Measurements from ENCODE around the gene KIF6. TPM values are rescaled to one million over a fixed set of nuclear protein-coding genes. Genes with fewer than 3 reads are reported as not detected.

Gene KIF6
- total RNA-seq, 2 donors from 2014 or later: 0.46 TPM; not detected in 1

- H3K27me3 Mint-ChIP-seq (ENCODE audit: low read depth): no peaks in the 10 kb centered on the region
- H3K4me3 Mint-ChIP-seq: no peak overlapping the region
- no peak for ATAC-seq (replicated peaks in 1 of 2)
- no peak overlapping the region for H3K27ac Mint-ChIP-seq
- no peaks in the 10 kb centered on the region for H3K4me1 Mint-ChIP-seq (ENCODE audit: low read depth)
- no peaks in the 10 kb centered on the region for H3K36me3 Mint-ChIP-seq (ENCODE audit: insufficient read depth in 2 of 2)
- no peaks in the 10 kb centered on the region for H3K9me3 Mint-ChIP-seq
- no peak for DNase-seq
These were observed 362.7 kb downstream of the KIF6 start for GRCh38 chr6:39362487-39362865.

GRCh38 chr6:39361657-39362486 lies 363.3 kb downstream of the KIF6 start:
- H3K36me3 Mint-ChIP-seq (ENCODE audit: insufficient read depth in 2 of 2): no peaks in the 10 kb centered on the region
- ATAC-seq (replicated peaks in 1 of 2): peak; percentile 62 to 66

GRCh38 chr6:39360378-39360777 lies 364.8 kb downstream of the KIF6 start:
- H3K27me3 Mint-ChIP-seq (ENCODE audit: low read depth): no peaks in the 10 kb centered on the region
- H3K27ac Mint-ChIP-seq: no peak overlapping the region
- H3K9me3 Mint-ChIP-seq: no peaks in the 10 kb centered on the region
- DNase-seq (no peak), ATAC-seq (replicated peaks in 1 of 2) (no peak)
- H3K4me3 Mint-ChIP-seq: no peak overlapping the region
- no peaks in the 10 kb centered on the region for H3K4me1 Mint-ChIP-seq (ENCODE audit: low read depth)
- no peaks in the 10 kb centered on the region for H3K36me3 Mint-ChIP-seq (ENCODE audit: insufficient read depth in 2 of 2)

More at GRCh38 chr6:39361657-39362486, 363.3 kb downstream of the KIF6 start:
- H3K4me3 Mint-ChIP-seq: no peak overlapping the region
- no peaks in the 10 kb centered on the region for H3K4me1 Mint-ChIP-seq (ENCODE audit: low read depth)
- H3K27ac Mint-ChIP-seq: no peak overlapping the region
- no peaks in the 10 kb centered on the region for H3K9me3 Mint-ChIP-seq
- DNase-seq: peak; percentile 48 to 57
- H3K27me3 Mint-ChIP-seq (ENCODE audit: low read depth): no peaks in the 10 kb centered on the region

- no peaks in the 10 kb centered on the region for H3K4me1 Mint-ChIP-seq (ENCODE audit: low read depth)
- DNase-seq: no peak
- ATAC-seq (replicated peaks in 1 of 2): no peak
- H3K27me3 Mint-ChIP-seq (ENCODE audit: low read depth): no peaks in the 10 kb centered on the region
- no peaks in the 10 kb centered on the region for H3K36me3 Mint-ChIP-seq (ENCODE audit: insufficient read depth in 2 of 2)
- H3K4me3 Mint-ChIP-seq: no peak overlapping the region
- H3K27ac Mint-ChIP-seq: no peak overlapping the region
- H3K9me3 Mint-ChIP-seq: no peaks in the 10 kb centered on the region
These were observed 367.1 kb downstream of the KIF6 start for GRCh38 chr6:39357998-39358686.

- H3K36me3 Mint-ChIP-seq (ENCODE audit: insufficient read depth in 2 of 2): no peaks in the 10 kb centered on the region
- no peak overlapping the region for H3K27ac Mint-ChIP-seq
- H3K4me1 Mint-ChIP-seq (ENCODE audit: low read depth): no peaks in the 10 kb centered on the region
- no peaks in the 10 kb centered on the region for H3K27me3 Mint-ChIP-seq (ENCODE audit: low read depth)
- H3K9me3 Mint-ChIP-seq: no peaks in the 10 kb centered on the region
- no peak for DNase-seq
- no peak overlapping the region for H3K4me3 Mint-ChIP-seq
- ATAC-seq (replicated peaks in 1 of 2): no peak
These were observed 371.4 kb downstream of the KIF6 start for GRCh38 chr6:39353698-39354315.

- Mint-ChIP-seq H3K27me3 (ENCODE audit: low read depth) (peaks cover 8% of the 10 kb centered on the region), H3K27ac (no peak overlapping the region), H3K36me3 (ENCODE audit: insufficient read depth in 2 of 2) (no peaks in the 10 kb centered on the region), H3K4me1 (ENCODE audit: low read depth) (no peaks in the 10 kb centered on the region), H3K4me3 (no peak overlapping the region), H3K9me3 (no peaks in the 10 kb centered on the region)
- ATAC-seq (replicated peaks in 1 of 2) (no peak), DNase-seq (no peak)
These were observed 374.3 kb downstream of the KIF6 start for GRCh38 chr6:39350723-39351505.

- Mint-ChIP-seq H3K9me3 (no peaks in the 10 kb centered on the region), H3K36me3 (ENCODE audit: insufficient read depth in 2 of 2) (no peaks in the 10 kb centered on the region)
These were observed 376.5 kb downstream of the KIF6 start for GRCh38 chr6:39348740-39349139.

GRCh38 chr6:39347906-39348585 lies 377.2 kb downstream of the KIF6 start:
- peak; percentile 47 to 66 for DNase-seq
- peak; percentile 45 to 54 for ATAC-seq (replicated peaks in 1 of 2)
- Mint-ChIP-seq H3K27me3 (ENCODE audit: low read depth) (peaks cover 8% of the 10 kb centered on the region), H3K4me1 (ENCODE audit: low read depth) (no peaks in the 10 kb centered on the region), H3K36me3 (ENCODE audit: insufficient read depth in 2 of 2) (no peaks in the 10 kb centered on the region), H3K4me3 (no peak overlapping the region), H3K27ac (no peak overlapping the region), H3K9me3 (no peaks in the 10 kb centered on the region)

More at GRCh38 chr6:39348740-39349139, 376.5 kb downstream of the KIF6 start:
- Mint-ChIP-seq H3K27ac (no peak overlapping the region), H3K27me3 (ENCODE audit: low read depth) (peaks cover 8% of the 10 kb centered on the region), H3K4me1 (ENCODE audit: low read depth) (no peaks in the 10 kb centered on the region), H3K4me3 (no peak overlapping the region)
- DNase-seq (no peak), ATAC-seq (replicated peaks in 1 of 2) (no peak)

- ATAC-seq (replicated peaks in 1 of 2): no peak
- H3K4me1 Mint-ChIP-seq (ENCODE audit: low read depth): no peaks in the 10 kb centered on the region
- no peak overlapping the region for H3K4me3 Mint-ChIP-seq
- H3K36me3 Mint-ChIP-seq (ENCODE audit: insufficient read depth in 2 of 2): no peaks in the 10 kb centered on the region
- H3K27ac Mint-ChIP-seq: no peak overlapping the region
- no peak for DNase-seq
- H3K9me3 Mint-ChIP-seq: no peaks in the 10 kb centered on the region
- H3K27me3 Mint-ChIP-seq (ENCODE audit: low read depth): peaks cover 8% of the 10 kb centered on the region
These were observed 378.0 kb downstream of the KIF6 start for GRCh38 chr6:39347206-39347605.

GRCh38 chr6:39344821-39345280 lies 380.4 kb downstream of the KIF6 start:
- Mint-ChIP-seq H3K4me1 (ENCODE audit: low read depth) (no peaks in the 10 kb centered on the region), H3K27ac (no peak overlapping the region)

GRCh38 chr6:39343396-39343870 lies 381.8 kb downstream of the KIF6 start:
- ATAC-seq (replicated peaks in 1 of 2): no peak
- no peak for DNase-seq
- H3K27me3 Mint-ChIP-seq (ENCODE audit: low read depth): peaks cover 22% of the 10 kb centered on the region
- H3K36me3 Mint-ChIP-seq (ENCODE audit: insufficient read depth in 2 of 2): no peaks in the 10 kb centered on the region
- no peak overlapping the region for H3K27ac Mint-ChIP-seq
- H3K9me3 Mint-ChIP-seq: no peaks in the 10 kb centered on the region
- no peaks in the 10 kb centered on the region for H3K4me1 Mint-ChIP-seq (ENCODE audit: low read depth)
- H3K4me3 Mint-ChIP-seq: no peak overlapping the region

More at GRCh38 chr6:39344821-39345280, 380.4 kb downstream of the KIF6 start:
- no peaks in the 10 kb centered on the region for H3K9me3 Mint-ChIP-seq
- no peak for DNase-seq
- no peak for ATAC-seq (replicated peaks in 1 of 2)
- no peak overlapping the region for H3K4me3 Mint-ChIP-seq
- peaks cover 12% of the 10 kb centered on the region for H3K27me3 Mint-ChIP-seq (ENCODE audit: low read depth)
- H3K36me3 Mint-ChIP-seq (ENCODE audit: insufficient read depth in 2 of 2): no peaks in the 10 kb centered on the region

- H3K27ac Mint-ChIP-seq: no peak overlapping the region
- no peaks in the 10 kb centered on the region for H3K4me1 Mint-ChIP-seq (ENCODE audit: low read depth)
- ATAC-seq (replicated peaks in 1 of 2): no peak
- peaks cover 24% of the 10 kb centered on the region for H3K27me3 Mint-ChIP-seq (ENCODE audit: low read depth)
- H3K9me3 Mint-ChIP-seq: no peaks in the 10 kb centered on the region
- H3K4me3 Mint-ChIP-seq: no peak overlapping the region
- no peaks in the 10 kb centered on the region for H3K36me3 Mint-ChIP-seq (ENCODE audit: insufficient read depth in 2 of 2)
- no peak for DNase-seq
These were observed 382.4 kb downstream of the KIF6 start for GRCh38 chr6:39342692-39343395.
